Stomach (tissue), 9 donors: ENCODE results near the gene MBTD1. TPM values are rescaled to one million over a fixed set of nuclear protein-coding genes. Genes with fewer than 3 reads are reported as not detected.
"Not testable (repeated sequence)": the region's sequence is repeated elsewhere in the genome, so short reads cannot be mapped to it uniquely, and the experiment has no call there.

Experiments
- DNase-seq, 2 donors: peaks; one replicate each; pipeline versions ENCODE4 v3.0.0 to v3.0.0-alpha.2; 2013 to 2019
- H3K27ac ChIP-seq, 5 donors: fragments of 200-600 bp in 4 of 5; sonication (generic) in 4 of 5; one replicate each; pipeline ENCODE4 v1.5.1; 2013 to 2019; ENCODE audit warnings: mild to moderate bottlenecking in 1 of 5, moderate library complexity in 1 of 5
- H3K27me3 ChIP-seq, 3 donors: fragments of 200-600 bp; sonication (generic); one replicate each; pipeline ENCODE4 v1.5.1; 2017 to 2019; ENCODE audit warnings: mixed run types in 1 of 3
- H3K36me3 ChIP-seq, 4 donors: fragments of 200-600 bp; sonication (generic); 1 replicate in 3 of 4; 2 replicates in 1 of 4; pipeline ENCODE4 v1.5.1; 2016 to 2019
- H3K4me1 ChIP-seq, 4 donors: fragments of 200-600 bp; sonication (generic); one replicate each; pipeline ENCODE4 v1.5.1; 2016 to 2019
- H3K4me3 ChIP-seq, 4 donors: fragments of 200-600 bp; sonication (generic) in 3 of 4; one replicate each; pipeline ENCODE4 v1.5.1; 2016 to 2019; ENCODE audit warnings: mild to moderate bottlenecking in 1 of 4
- H3K9me3 ChIP-seq, 4 donors: fragments of 200-600 bp; sonication (generic); one replicate each; pipeline ENCODE4 v1.5.1; 2016 to 2019
- EP300 ChIP-seq: sonication (generic); formaldehyde crosslinking; IDR thresholded peaks from one replicate; pipeline ENCODE4 v1.6.1; 2017; ENCODE audit warnings: antibody characterized with exemption
- POLR2A ChIP-seq, 4 donors: fragments of 450-650 bp; IDR thresholded peaks; one replicate each; pipeline ENCODE4 v1.6.1; 2016; ENCODE audit warnings: antibody characterized with exemption in 4 of 4, control low read depth in 2 of 4, mild to moderate bottlenecking in 1 of 4, moderate library complexity in 1 of 4
- POLR2AphosphoS5 ChIP-seq, 3 donors: sonication (generic); formaldehyde crosslinking; IDR thresholded peaks; one replicate each; pipeline ENCODE4 v1.6.1; 2016; ENCODE audit warnings: antibody characterized with exemption in 3 of 3
- WGBS, 5 donors: extraction: QIAGEN DNeasy Blood & Tissue Kit in 3 of 5; methylation state at CpG; one replicate each; pipeline versions ENCODE4 v1.1.5 to v1.1.7; 2013 to 2018; 5-methylcytosine and 5-hydroxymethylcytosine counted together
- intact Hi-C: fragments of 100-400 bp; cut with DNase I; formaldehyde crosslinking; loops from one replicate; pipeline ENCODE4 v1.15.1; 2023; ENCODE audit warnings: low total_unique reads
- polyA plus RNA-seq, 3 donors: library from polyadenylated mRNA; stranded (reverse); fragments of 200-250 nt; gene quantifications; one replicate each; pipeline ENCODE4 v1.2.3, GENCODE V29; 2013
- total RNA-seq, 5 donors: library from RNA; depleted of rRNA; stranded (reverse); fragments of >200 nt; gene quantifications; one replicate each; pipeline versions ENCODE4 v1.1.0 to v1.2.3, GENCODE V29; 2014 to 2016
- TF ChIP-seq, protein P1 (sequence below), 7 experiments: fragments of 450-650 bp in 4 of 7; fragments of 200-600 bp in 3 of 7; sonication (generic) in 3 of 7; IDR thresholded peaks; one replicate each; pipeline ENCODE4 v1.5.1; 2016 to 2019; ENCODE audit warnings: antibody characterized with exemption in 7 of 7, control low read depth in 2 of 7, mild to moderate bottlenecking in 1 of 7
- donor health status: healthy with polysubstance abuse.
- donor health status: Bipolar disorder and iron deficiency.
- donor health status: healthy.

The MBTD1 gene
- total and polyA plus RNA-seq, 8 donors: 4.4 to 56.7 (median 9.8) TPM

GRCh38 chr17:51229889-51230288 is 30.0 kb downstream of the MBTD1 start:
- 96 to 99% (median 98%) methylated on average over 3 of the region's 3 CpGs for WGBS, 5 donors
- DNase-seq: no peak
- Histone ChIP-seq H3K36me3 (no peaks in the 10 kb centered on the region), H3K4me3 (no peak overlapping the region), H3K27me3 (no peaks in the 10 kb centered on the region), H3K27ac (no peak overlapping the region), H3K9me3 (no peaks in the 10 kb centered on the region), H3K4me1 (peaks cover 3 to 46% (median 24%) of the 10 kb centered on the region in 4 donors)
- TF ChIP-seq EP300 (no peak), POLR2AphosphoS5 (IDR thresholded peaks at IDR 0.05) (no peak), POLR2A (IDR thresholded peaks at IDR 0.05) (no peak)
- TF ChIP-seq, protein P1, sequence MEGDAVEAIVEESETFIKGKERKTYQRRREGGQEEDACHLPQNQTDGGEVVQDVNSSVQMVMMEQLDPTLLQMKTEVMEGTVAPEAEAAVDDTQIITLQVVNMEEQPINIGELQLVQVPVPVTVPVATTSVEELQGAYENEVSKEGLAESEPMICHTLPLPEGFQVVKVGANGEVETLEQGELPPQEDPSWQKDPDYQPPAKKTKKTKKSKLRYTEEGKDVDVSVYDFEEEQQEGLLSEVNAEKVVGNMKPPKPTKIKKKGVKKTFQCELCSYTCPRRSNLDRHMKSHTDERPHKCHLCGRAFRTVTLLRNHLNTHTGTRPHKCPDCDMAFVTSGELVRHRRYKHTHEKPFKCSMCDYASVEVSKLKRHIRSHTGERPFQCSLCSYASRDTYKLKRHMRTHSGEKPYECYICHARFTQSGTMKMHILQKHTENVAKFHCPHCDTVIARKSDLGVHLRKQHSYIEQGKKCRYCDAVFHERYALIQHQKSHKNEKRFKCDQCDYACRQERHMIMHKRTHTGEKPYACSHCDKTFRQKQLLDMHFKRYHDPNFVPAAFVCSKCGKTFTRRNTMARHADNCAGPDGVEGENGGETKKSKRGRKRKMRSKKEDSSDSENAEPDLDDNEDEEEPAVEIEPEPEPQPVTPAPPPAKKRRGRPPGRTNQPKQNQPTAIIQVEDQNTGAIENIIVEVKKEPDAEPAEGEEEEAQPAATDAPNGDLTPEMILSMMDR (IDR thresholded peaks at IDR 0.05): no peak
- intact Hi-C loops: no loop called here

DNA sequence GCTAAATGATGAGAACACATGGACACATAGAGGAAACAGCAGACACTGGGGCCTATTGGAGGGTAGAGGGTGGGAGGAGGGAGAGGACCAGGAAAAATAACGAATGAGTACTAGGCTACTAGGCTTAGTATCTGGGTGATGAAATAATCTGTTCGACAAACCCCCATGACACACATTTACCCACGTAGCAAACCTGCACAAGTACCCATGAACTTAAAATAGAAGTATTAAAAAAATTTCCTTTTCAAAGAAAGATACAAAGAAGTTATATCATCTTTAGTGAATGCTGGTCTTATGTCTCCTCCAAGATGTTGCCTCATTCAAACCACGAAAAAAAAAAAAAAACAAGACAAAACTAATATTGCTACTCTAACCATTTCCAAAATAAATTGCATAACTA is 31.7 kb downstream of the MBTD1 start:
- intact Hi-C loops: no loop called here
- Histone ChIP-seq H3K27ac (no peak overlapping the region), H3K27me3 (no peaks in the 10 kb centered on the region), H3K4me1 (peaks cover 11 to 60% (median 31%) of the 10 kb centered on the region in 4 donors), H3K9me3 (no peaks in the 10 kb centered on the region), H3K36me3 (peaks cover 0 to 13% (median 9%) of the 10 kb centered on the region in 4 donors), H3K4me3 (no peak overlapping the region)
- no peak for TF ChIP-seq POLR2A (IDR thresholded peaks at IDR 0.05)
- TF ChIP-seq EP300: no peak
- TF ChIP-seq, protein P1 (IDR thresholded peaks at IDR 0.05): no peak
- no peak for TF ChIP-seq POLR2AphosphoS5 (IDR thresholded peaks at IDR 0.05)
- WGBS, 5 donors: 68 to 87% (median 80%) methylated on average over 4 of the region's 4 CpGs
- no peak for DNase-seq

- Histone ChIP-seq H3K36me3 (peaks cover 0 to 38% (median 34%) of the 10 kb centered on the region in 4 donors), H3K4me1 (peaks cover 11 to 54% (median 18%) of the 10 kb centered on the region in 4 donors)
- intact Hi-C loops, DNase-seq, H3K27ac ChIP-seq, H3K9me3 ChIP-seq, H3K27me3 ChIP-seq, H3K4me3 ChIP-seq: not testable (repeated sequence)
- 83 to 95% (median 94%) methylated on average over 7 of the region's 7 CpGs for WGBS, 5 donors
Measured at GRCh38 chr17:51225523-51225922, 34.3 kb downstream of the MBTD1 start.

DNA sequence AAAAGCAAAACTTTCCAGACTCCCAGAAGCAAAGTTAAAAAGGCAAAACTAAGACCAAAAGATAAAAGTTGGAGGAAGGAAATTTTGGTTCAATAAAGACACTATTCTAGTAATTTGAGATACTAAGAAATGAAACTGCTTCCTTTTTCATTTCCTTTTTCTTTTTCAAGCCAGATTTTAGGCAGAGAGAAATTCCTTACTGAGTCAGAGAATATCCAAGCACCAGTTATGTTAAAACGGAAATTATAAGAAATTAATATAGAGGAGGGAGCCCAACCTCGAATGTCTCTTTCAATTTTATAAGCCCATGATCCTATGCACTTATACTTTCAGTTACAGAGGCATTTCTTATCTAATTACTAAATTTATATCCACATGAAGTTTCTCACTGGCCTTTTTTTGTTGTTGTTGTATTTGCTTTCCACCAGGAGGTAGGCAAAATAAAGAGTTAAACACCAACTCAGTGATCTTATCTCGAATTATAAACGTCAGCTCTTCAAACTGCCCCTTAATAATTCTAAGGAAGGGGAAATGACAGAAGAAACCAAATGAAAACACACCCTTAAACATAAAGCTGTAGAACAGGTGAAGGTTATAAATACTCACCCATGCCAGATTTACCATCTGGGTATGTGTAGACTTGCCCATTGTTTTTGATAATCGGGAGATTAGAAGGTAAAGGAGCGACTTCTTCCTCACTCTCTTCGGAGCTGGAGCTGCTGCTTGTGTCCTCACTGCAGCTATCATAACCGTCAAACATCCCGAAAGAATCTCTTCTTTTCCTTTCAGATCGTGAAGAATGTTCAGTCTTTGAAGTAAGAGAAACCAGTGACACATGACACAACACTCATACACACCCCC is 35.2 kb downstream of the MBTD1 start:
- DNase-seq: no peak
- H3K36me3 ChIP-seq: peaks cover 2 to 47% (median 42%) of the 10 kb centered on the region in 4 donors
- 33 to 42% (median 35%) methylated on average over 10 of the region's 10 CpGs for WGBS, 5 donors
- H3K4me3 ChIP-seq: no peak overlapping the region
- no peaks in the 10 kb centered on the region for H3K9me3 ChIP-seq
- TF ChIP-seq POLR2AphosphoS5 (IDR thresholded peaks at IDR 0.05) (no peak), POLR2A (IDR thresholded peaks at IDR 0.05) (no peak), EP300 (no peak)
- TF ChIP-seq, protein P1 (IDR thresholded peaks at IDR 0.05): no peak
- no peaks in the 10 kb centered on the region for H3K27me3 ChIP-seq
- H3K27ac ChIP-seq: peak overlapping the region in 1 of 5 donors; percentile 31
- peaks cover 11 to 47% (median 14%) of the 10 kb centered on the region in 4 donors for H3K4me1 ChIP-seq
- intact Hi-C loops: no loop called here

DNA sequence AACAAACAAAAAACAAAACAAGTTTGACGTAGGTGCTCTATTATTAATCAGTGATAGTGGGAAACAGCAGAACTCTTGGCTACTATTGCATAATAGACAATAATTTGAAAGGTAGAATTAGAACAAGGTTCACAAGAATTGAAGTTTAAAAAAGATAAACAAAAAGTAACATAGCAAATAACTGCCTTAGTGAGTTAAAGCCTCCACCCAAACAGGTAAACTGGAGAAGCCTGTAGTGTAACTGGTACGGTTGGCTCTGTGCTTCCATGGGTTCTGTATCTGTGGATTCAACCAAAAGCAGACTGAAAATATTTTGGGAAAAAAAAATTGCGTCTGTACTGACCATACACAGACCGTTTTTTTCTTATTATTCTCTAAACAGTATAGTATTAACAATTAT is 38.5 kb downstream of the MBTD1 start:
- no peak for DNase-seq
- H3K27me3 ChIP-seq: no peaks in the 10 kb centered on the region
- peaks cover 11 to 47% (median 14%) of the 10 kb centered on the region in 4 donors for H3K4me1 ChIP-seq
- H3K36me3 ChIP-seq: peaks cover 12 to 80% (median 76%) of the 10 kb centered on the region in 4 donors
- H3K27ac ChIP-seq: no peak overlapping the region
- intact Hi-C loops: no loop called here
- no peaks in the 10 kb centered on the region for H3K9me3 ChIP-seq
- H3K4me3 ChIP-seq: no peak overlapping the region
- 67 to 81% (median 71%) methylated on average over 4 of the region's 4 CpGs for WGBS, 5 donors
- TF ChIP-seq POLR2AphosphoS5 (IDR thresholded peaks at IDR 0.05) (no peak), EP300 (no peak), POLR2A (IDR thresholded peaks at IDR 0.05) (no peak)
- TF ChIP-seq, protein P1 (IDR thresholded peaks at IDR 0.05): no peak
